ENCODE data around the gene ERCC6. TPM values are rescaled to one million over a fixed set of nuclear protein-coding genes. Genes with fewer than 3 reads are reported as not detected.

Gene ERCC6
- 13.8 and 24.5 TPM in 2 replicates for total RNA-seq (2014; rRNA removed; shearing (Covaris generic); ENCODE audit: low replicate concordance)

- H3K9me3 ChIP-seq: no peaks in the 10 kb centered on the region
- DNase-seq: peak; percentile 100
- peaks cover 17% of the 10 kb centered on the region for H3K36me3 ChIP-seq
- no peaks in the 10 kb centered on the region for H3K27me3 ChIP-seq
- peak within 1 kb of the TSS; percentile 72 for H3K4me3 ChIP-seq
Observed at GRCh38 chr10:49538381-49539319, at the start of gene ERCC6. Gene ERCC6 (minus strand): TSS chr10:49539121.

DNA sequence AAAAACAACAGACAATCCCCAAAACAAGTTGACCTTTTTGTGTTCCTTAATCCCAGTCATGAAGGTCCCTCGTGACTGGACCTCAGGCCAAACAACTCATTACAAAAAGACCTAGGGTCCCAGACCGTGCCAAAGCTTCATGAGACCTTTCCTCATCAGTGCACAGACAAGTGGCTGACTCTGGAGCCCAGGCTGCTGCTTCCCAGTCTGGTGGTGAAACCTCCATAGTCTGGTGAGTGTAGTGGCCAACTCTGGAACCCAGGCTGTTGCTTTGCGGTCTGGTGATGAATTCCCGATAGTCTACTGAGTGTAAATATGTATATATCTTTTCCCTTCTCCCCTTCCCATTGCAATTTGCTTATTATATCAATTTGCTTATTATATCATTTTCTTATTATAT, 49.1 kb upstream of the ERCC6 start:
- Histone ChIP-seq H3K9me3 (no peaks in the 10 kb centered on the region), H3K36me3 (no peaks in the 10 kb centered on the region), H3K4me3 (no peak overlapping the region), H3K27me3 (no peaks in the 10 kb centered on the region; the same call in none of the 2 replicates)
- no peak for DNase-seq

GRCh38 chr10:49585387-49585786, 46.5 kb upstream of the ERCC6 start:
- no peak for DNase-seq
- Histone ChIP-seq H3K4me3 (no peak overlapping the region), H3K36me3 (no peaks in the 10 kb centered on the region), H3K27me3 (peaks cover 4% of the 10 kb centered on the region), H3K9me3 (no peaks in the 10 kb centered on the region)

DNA sequence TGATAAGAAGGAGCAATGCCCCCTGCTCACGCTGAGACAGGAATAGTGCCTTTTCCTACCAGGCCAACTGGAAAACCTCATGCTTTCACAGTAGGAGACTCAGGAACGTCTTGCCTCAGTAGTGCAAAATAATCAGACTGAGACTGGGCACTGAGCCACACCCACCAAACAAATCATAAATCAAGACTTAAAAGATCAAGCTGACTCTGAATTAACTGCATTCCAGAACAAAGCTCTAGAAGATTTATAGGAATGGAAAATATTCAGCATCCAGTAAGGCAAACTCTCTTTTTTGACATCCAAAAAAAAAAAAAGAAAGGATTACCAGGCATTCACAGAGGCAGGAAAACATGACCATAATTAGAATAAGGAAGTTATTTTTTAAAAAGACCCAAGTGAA, 40.7 kb upstream of the ERCC6 start:
- Histone ChIP-seq H3K9me3 (no peaks in the 10 kb centered on the region), H3K36me3 (no peaks in the 10 kb centered on the region), H3K27me3 (0 out of 2 replicates have a peak, but pooled peaks cover 4% of the 10 kb centered on the region), H3K4me3 (no peak overlapping the region)
- DNase-seq: no peak

- Histone ChIP-seq H3K36me3 (no peaks in the 10 kb centered on the region), H3K4me3 (no peak overlapping the region), H3K9me3 (no peaks in the 10 kb centered on the region), H3K27me3 (0 out of 2 replicates have a peak, but pooled peaks cover 4% of the 10 kb centered on the region)
- DNase-seq: no peak
Observed at GRCh38 chr10:49578392-49578791, 39.5 kb upstream of the ERCC6 start.

- no peaks in the 10 kb centered on the region for H3K9me3 ChIP-seq
- 0 out of 2 replicates have a peak, but pooled peaks cover 2% of the 10 kb centered on the region for H3K27me3 ChIP-seq
- H3K4me3 ChIP-seq: no peak overlapping the region
- H3K36me3 ChIP-seq: no peaks in the 10 kb centered on the region
- no peak for DNase-seq
Observed at GRCh38 chr10:49577182-49577925, 38.4 kb upstream of the ERCC6 start.

- no peaks in the 10 kb centered on the region for H3K27me3 ChIP-seq
Observed at GRCh38 chr10:49575489-49576072, 36.7 kb upstream of the ERCC6 start.

DNA sequence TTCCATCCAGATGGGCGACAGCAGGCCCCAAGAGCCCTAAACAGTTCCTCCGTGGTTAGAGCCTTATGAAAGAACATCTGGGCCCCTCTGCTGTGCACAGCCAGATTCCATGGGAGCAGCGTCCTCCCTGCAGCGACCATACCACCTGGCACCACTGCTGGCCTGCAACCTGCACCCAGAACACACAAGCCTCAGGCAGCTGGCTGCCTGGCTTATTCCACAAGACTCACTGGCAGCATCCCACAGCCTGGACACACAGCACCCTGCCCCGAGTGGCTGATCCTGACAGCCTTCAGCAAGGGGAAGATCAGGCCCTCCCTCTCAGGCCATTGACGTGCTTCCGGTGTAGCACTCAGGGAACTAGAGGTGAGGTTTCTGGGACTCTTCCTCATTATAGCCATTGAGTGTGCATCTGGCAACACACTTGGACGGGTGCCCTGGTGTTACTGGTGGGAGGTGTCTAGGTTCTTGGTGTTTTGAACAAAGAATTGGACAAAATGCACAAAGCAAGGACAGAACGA, 33.7 kb upstream of the ERCC6 start:
- peaks cover 30% of the 10 kb centered on the region for H3K9me3 ChIP-seq
- H3K27me3 ChIP-seq: peaks cover 3% of the 10 kb centered on the region; the same call in 1 of the 2 replicates
- no peak overlapping the region for H3K4me3 ChIP-seq
- H3K36me3 ChIP-seq: no peaks in the 10 kb centered on the region
- DNase-seq: no peak

More at GRCh38 chr10:49575489-49576072, 36.7 kb upstream of the ERCC6 start:
- Histone ChIP-seq H3K36me3 (no peaks in the 10 kb centered on the region), H3K9me3 (peaks cover 3% of the 10 kb centered on the region; the same call in 1 of the 2 replicates), H3K4me3 (no peak overlapping the region)
- no peak for DNase-seq

DNA sequence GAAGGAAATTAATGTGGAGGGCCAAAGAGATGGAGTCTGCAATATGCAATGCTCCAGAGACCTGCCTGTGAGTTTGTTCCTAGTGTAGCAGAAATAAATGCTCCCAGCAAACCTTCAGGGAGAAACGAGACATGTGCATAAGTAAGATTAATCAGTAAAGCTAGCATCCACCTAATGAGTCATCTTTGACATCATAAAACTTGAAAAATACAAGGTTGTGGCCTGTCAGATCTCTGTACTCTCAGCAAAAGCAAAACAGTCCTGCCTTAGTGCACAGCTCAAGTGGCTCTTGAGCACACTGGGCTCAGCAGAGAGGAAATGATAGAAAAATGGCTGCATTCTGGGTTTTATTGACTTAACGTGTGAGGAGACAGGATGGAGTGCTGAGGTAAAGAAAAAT, 32.5 kb upstream of the ERCC6 start:
- H3K9me3 ChIP-seq: peaks cover 39% of the 10 kb centered on the region
- peaks cover 3% of the 10 kb centered on the region; the same call in 1 of the 2 replicates for H3K27me3 ChIP-seq
- no peak overlapping the region for H3K4me3 ChIP-seq
- no peak for DNase-seq
- H3K36me3 ChIP-seq: no peaks in the 10 kb centered on the region

GRCh38 chr10:49569031-49569631, 30.2 kb upstream of the ERCC6 start:
- H3K9me3 ChIP-seq: peaks cover 46% of the 10 kb centered on the region
- no peak overlapping the region for H3K4me3 ChIP-seq
- peaks cover 3% of the 10 kb centered on the region; the same call in 1 of the 2 replicates for H3K27me3 ChIP-seq
- peak; percentile 43 for DNase-seq
- no peaks in the 10 kb centered on the region for H3K36me3 ChIP-seq

DNA sequence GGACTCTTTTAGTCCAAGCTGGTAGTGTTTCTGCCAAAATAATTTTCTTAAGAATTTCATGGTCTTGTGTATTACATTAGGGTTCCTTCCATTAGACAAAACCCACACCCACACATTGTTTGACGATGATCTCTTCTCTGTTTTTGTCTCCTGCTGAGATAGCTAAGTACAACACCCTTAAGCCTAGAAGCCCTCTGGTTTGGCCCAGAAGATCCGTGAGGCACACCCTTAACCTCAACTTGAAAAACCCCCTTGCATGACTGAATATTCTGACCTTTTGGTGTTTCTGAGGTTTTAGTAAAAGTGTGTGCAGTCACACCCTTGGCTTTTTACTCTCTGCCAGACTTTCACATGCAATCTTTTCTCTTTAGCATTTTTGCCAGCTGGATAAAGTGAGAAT, 29.3 kb upstream of the ERCC6 start:
- peaks cover 46% of the 10 kb centered on the region for H3K9me3 ChIP-seq
- H3K27me3 ChIP-seq: peaks cover 3% of the 10 kb centered on the region; the same call in 1 of the 2 replicates
- H3K4me3 ChIP-seq: no peak overlapping the region
- peak; percentile 70 for DNase-seq
- H3K36me3 ChIP-seq: no peaks in the 10 kb centered on the region

GRCh38 chr10:49567810-49568209, 28.9 kb upstream of the ERCC6 start:
- Histone ChIP-seq H3K36me3 (no peaks in the 10 kb centered on the region), H3K9me3 (peaks cover 46% of the 10 kb centered on the region), H3K4me3 (no peak overlapping the region), H3K27me3 (peaks cover 3% of the 10 kb centered on the region; the same call in 1 of the 2 replicates)
- no peak for DNase-seq

DNA sequence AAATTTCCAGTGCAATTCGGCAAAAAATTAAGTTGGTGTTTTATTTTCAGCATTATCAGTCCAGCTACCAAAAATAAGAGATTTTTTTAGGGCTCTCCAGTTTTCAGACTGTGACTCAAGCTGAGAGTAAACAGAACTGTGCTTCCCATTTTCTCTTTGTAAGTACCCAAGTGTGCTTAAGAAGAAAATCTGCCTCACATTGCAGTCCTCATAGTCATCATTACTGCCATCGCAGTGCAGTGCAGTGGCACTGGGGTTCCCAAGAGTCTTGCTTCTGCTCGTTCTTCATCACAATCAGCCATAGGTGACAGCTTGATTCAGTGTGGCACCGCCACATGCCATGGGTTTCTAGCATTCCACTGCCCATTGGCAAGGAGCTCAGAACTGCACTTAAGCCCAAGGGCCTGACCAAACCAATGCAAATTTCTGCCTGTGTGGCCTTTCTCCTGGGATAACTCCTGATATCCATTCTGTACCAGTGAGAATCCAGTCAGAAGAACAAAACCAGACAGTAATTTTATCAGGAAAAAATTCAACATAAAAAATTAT, 25.6 kb upstream of the ERCC6 start:
- no peak for DNase-seq
- Histone ChIP-seq H3K4me3 (no peak overlapping the region), H3K9me3 (peaks cover 32% of the 10 kb centered on the region), H3K36me3 (no peaks in the 10 kb centered on the region), H3K27me3 (peaks cover 3% of the 10 kb centered on the region; the same call in 1 of the 2 replicates)

DNA sequence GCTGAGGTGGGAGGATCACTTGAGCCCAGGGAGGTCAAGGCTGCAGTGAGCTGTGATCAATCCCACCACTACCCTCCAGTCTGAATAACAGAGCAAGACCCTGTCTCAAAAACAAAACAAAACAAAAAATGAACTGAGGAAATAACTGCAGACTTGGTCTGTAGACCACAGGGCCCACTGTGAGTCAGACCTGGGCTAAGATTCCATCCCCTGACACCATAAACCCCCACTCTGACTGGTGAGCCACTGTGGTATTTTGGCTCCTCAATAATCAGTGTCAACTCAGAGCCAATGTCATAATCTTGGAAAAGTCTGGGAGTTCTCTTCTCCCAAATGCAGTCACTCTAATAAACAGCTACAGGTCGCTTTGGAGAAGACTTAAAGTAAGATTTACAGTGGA, 24.0 kb upstream of the ERCC6 start:
- H3K36me3 ChIP-seq: no peaks in the 10 kb centered on the region
- H3K27me3 ChIP-seq: no peaks in the 10 kb centered on the region
- peak; percentile 55 for DNase-seq
- H3K9me3 ChIP-seq: peaks cover 17% of the 10 kb centered on the region
- no peak overlapping the region for H3K4me3 ChIP-seq

DNA sequence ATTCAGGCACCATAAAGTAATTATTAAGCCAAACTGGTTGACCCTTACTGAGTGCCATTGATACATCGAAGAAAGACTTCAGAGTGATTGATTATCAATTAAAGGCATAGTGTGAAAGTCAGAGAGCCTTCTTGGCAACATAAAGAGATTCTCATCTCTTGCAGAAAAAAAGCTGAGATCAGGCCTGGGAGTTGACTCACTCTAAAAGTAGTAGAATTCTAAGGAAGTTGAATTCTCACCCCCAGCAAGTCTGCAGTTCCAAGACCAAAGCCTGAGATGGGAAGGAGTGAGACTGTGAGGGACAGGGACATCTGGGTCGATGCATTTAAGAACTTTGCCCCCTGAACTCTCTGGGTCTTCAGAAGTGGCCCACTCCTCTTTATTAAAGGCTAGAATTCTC, 21.6 kb upstream of the ERCC6 start:
- Histone ChIP-seq H3K27me3 (no peaks in the 10 kb centered on the region), H3K9me3 (no peaks in the 10 kb centered on the region), H3K36me3 (no peaks in the 10 kb centered on the region), H3K4me3 (no peak overlapping the region)
- DNase-seq: no peak

DNA sequence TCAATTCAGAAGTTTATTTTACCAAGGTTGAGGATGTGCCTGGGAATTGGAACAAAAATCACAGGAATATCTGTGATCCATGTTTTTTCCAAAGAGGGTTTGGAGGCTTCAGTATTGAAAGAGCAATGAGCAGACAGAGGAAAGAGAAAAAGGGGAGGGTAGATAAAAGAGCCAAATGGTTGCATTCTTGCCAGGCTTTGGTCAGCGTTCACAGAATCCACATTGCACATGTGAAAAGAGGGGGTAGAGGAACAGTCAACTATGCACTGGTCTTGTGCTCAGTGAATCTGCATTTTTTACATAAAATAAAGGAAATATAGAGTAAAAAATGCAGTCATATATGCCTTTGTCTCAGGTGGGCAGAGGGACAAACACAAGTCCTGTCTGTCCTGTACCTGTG, 20.6 kb upstream of the ERCC6 start:
- Histone ChIP-seq H3K36me3 (no peaks in the 10 kb centered on the region), H3K9me3 (peaks cover under 1% of the 10 kb centered on the region; the same call in 1 of the 2 replicates), H3K4me3 (no peak overlapping the region), H3K27me3 (no peaks in the 10 kb centered on the region)
- DNase-seq: no peak

Data from MG63 (cell line).